ENCODE measurements around the gene ITLN2. TPM values are rescaled to one million over a fixed set of nuclear protein-coding genes. Genes with fewer than 3 reads are reported as not detected.

Gene ITLN2
- total and polyA plus RNA-seq, 2 donors (not counting 3 experiments of a cell fraction or from before 2014, with no cell fraction given) = 0.46 TPM; not detected in 1

GRCh38 chr1:160924791-160925651 lies 29.6 kb downstream of the ITLN2 start:
- Histone ChIP-seq H3K79me2 (ENCODE audit: control insufficient read depth, insufficient read depth, low read length) (no peaks in the 10 kb centered on the region), H3K4me2 (ENCODE audit: insufficient read depth, low read length) (no peak overlapping the region), H3K4me1 (ENCODE audit: control insufficient read depth, extremely low read depth, insufficient read depth, low read length) (no peaks in the 10 kb centered on the region), H3K36me3 (ENCODE audit: control insufficient read depth in 2 of 2, extremely low read depth in 1 of 2, insufficient read depth in 2 of 2, low read length in 2 of 2) (no peaks in the 10 kb centered on the region), H3K9ac (replicated peaks; ENCODE audit: extremely low read depth, insufficient read depth, low read length) (no peak overlapping the region), H3K27me3 (ENCODE audit: control insufficient read depth in 2 of 2, insufficient read depth in 2 of 2, low read length in 2 of 2) (no peaks in the 10 kb centered on the region), H3K27ac (ENCODE audit: insufficient read depth, low read depth, low read length) (no peak overlapping the region), H3K4me3 (replicated peaks in 1 of 3; ENCODE audit: insufficient read depth in 1 of 3, low read depth in 1 of 3, low read length in 3 of 3) (no peak overlapping the region), H3K9me1 (replicated peaks; ENCODE audit: control insufficient read depth, extremely low read depth, insufficient read depth, low read length) (no peaks in the 10 kb centered on the region), H3K9me3 (replicated peaks; ENCODE audit: control insufficient read depth, insufficient read depth, low read length) (no peaks in the 10 kb centered on the region), H4K20me1 (replicated peaks; ENCODE audit: control insufficient read depth, extremely low read depth, insufficient read depth, low read length) (no peaks in the 10 kb centered on the region), H2AFZ (ENCODE audit: low read depth, low read length) (no peak overlapping the region)
- ChIA-PET POLR2A (no interaction called here), CTCF (no interaction called here)
- FAIRE-seq = no peak
- dilution Hi-C loops (cut with MboI; ENCODE audit: extremely low pct_ligation_motif_present, low sequenced_read_pairs) (no loop called here), intact Hi-C loops (cut with micrococcal nuclease) (no loop called here)
- TF ChIP-seq POLR2A (IDR thresholded peaks at IDR 0.05; ENCODE audit: low read depth, low read length) (no peak), EZH2 (IDR thresholded peaks at IDR 0.05; ENCODE audit: borderline replicate concordance, low read depth, low read length, severe bottlenecking) (no peak), MAX (IDR thresholded peaks at IDR 0.05; ENCODE audit: insufficient read depth, insufficient read length) (no peak), POLR2AphosphoS5 (IDR thresholded peaks at IDR 0.05; ENCODE audit: insufficient read depth, low read depth, low read length) (no peak)
- no TSS peak for BruUV-seq (replicated peaks)
- DNase-seq (ENCODE audit: low read depth, low spot score) = no peak

GRCh38 chr1:160916666-160917065 lies 37.9 kb downstream of the ITLN2 start:
- Histone ChIP-seq H3K36me3 (ENCODE audit: control insufficient read depth in 2 of 2, extremely low read depth in 1 of 2, insufficient read depth in 2 of 2, low read length in 2 of 2) (no peaks in the 10 kb centered on the region), H3K4me2 (ENCODE audit: insufficient read depth, low read length) (no peak overlapping the region), H3K27me3 (ENCODE audit: control insufficient read depth in 2 of 2, insufficient read depth in 2 of 2, low read length in 2 of 2) (no peaks in the 10 kb centered on the region), H3K9me3 (replicated peaks; ENCODE audit: control insufficient read depth, insufficient read depth, low read length) (no peaks in the 10 kb centered on the region), H3K79me2 (ENCODE audit: control insufficient read depth, insufficient read depth, low read length) (no peaks in the 10 kb centered on the region), H3K9ac (replicated peaks; ENCODE audit: extremely low read depth, insufficient read depth, low read length) (no peak overlapping the region), H4K20me1 (replicated peaks; ENCODE audit: control insufficient read depth, extremely low read depth, insufficient read depth, low read length) (no peaks in the 10 kb centered on the region), H3K9me1 (replicated peaks; ENCODE audit: control insufficient read depth, extremely low read depth, insufficient read depth, low read length) (no peaks in the 10 kb centered on the region), H3K4me3 (replicated peaks in 1 of 3; ENCODE audit: insufficient read depth in 1 of 3, low read depth in 1 of 3, low read length in 3 of 3) (no peak overlapping the region), H2AFZ (ENCODE audit: low read depth, low read length) (no peak overlapping the region), H3K27ac (ENCODE audit: insufficient read depth, low read depth, low read length) (no peak overlapping the region), H3K4me1 (ENCODE audit: control insufficient read depth, extremely low read depth, insufficient read depth, low read length) (no peaks in the 10 kb centered on the region)
- FAIRE-seq (no peak), DNase-seq (ENCODE audit: low read depth, low spot score) (no peak)
- dilution Hi-C loops (cut with MboI; ENCODE audit: extremely low pct_ligation_motif_present, low sequenced_read_pairs) = no loop called here
- BruUV-seq (replicated peaks) = no TSS peak
- intact Hi-C loops (cut with micrococcal nuclease) = no loop called here
- CTCF ChIA-PET = interaction anchor here (0.6 kb wide), 1 partner anchor 12 kb away, joined by 3 read pairs; no protein-coding TSS in a partner anchor
- no peak for TF ChIP-seq POLR2A (IDR thresholded peaks at IDR 0.05; ENCODE audit: low read depth, low read length)
- no peak for TF ChIP-seq POLR2AphosphoS5 (IDR thresholded peaks at IDR 0.05; ENCODE audit: insufficient read depth, low read depth, low read length)
- no peak for TF ChIP-seq MAX (IDR thresholded peaks at IDR 0.05; ENCODE audit: insufficient read depth, insufficient read length)
- no peak for TF ChIP-seq CTCF (IDR thresholded peaks at IDR 0.05; ENCODE audit: extremely low read depth in 1 of 2, insufficient read depth in 1 of 2, low read depth in 1 of 2, low read length in 2 of 2)
- no peak for TF ChIP-seq FOS (IDR thresholded peaks at IDR 0.05; ENCODE audit: borderline replicate concordance, insufficient read depth, low read length)
- TF ChIP-seq JUN (IDR thresholded peaks at IDR 0.05; ENCODE audit: borderline replicate concordance, insufficient read depth, insufficient read length, low read depth) = no peak
- no peak for TF ChIP-seq EZH2 (IDR thresholded peaks at IDR 0.05; ENCODE audit: borderline replicate concordance, low read depth, low read length, severe bottlenecking)
- no peak for TF ChIP-seq MYC (IDR thresholded peaks at IDR 0.05; ENCODE audit: low read depth, low read length)
- TF ChIP-seq GATA2 (IDR thresholded peaks at IDR 0.05; ENCODE audit: insufficient read depth, insufficient read length, low read depth, low read length) = no peak
- POLR2A ChIA-PET = no interaction called here
